GM19467 (cell line): ENCODE measurements around the gene MOB3A.
"Not testable (repeated sequence)": the region's sequence is repeated elsewhere in the genome, so short reads cannot be mapped to it uniquely, and the experiment has no call there.

Experiments used
- ATAC-seq: cut with Tn5 transposase; IDR thresholded peaks from one replicate; pipeline ENCODE4 v1.9.1; 2021; ENCODE audit warnings: mild to moderate bottlenecking, moderate library complexity; ENCODE audit not compliant: unreplicated experiment

The MOB3A gene

DNA sequence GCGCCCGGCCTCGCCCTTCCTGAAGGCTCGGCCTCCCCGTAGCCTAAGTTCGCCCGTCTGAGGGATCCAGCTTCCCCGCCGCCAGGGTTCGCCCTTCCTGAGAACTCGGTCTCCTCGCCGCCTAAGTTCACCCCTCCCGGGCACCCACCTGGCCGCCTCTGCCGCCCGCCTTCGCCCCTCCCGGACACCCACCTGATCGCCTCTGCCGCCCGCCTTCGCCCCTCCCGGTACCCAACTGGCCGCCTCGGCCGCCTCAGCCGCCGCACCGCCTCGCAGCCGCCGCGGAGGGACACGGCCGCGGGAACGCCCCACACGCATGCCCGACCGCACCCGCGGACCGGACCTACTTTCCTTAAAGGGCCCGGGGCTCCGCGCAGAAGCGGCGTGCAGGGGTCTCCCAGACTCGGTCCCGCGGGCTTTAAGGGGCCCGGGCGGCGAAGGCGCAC is at the start of gene MOB3A:
Gene MOB3A (minus strand): TSS at position 293 of the 446 bp plus-strand sequence. CDS start 17,766 bp downstream, outside the sequence.
- peak; percentile 30 for ATAC-seq

DNA sequence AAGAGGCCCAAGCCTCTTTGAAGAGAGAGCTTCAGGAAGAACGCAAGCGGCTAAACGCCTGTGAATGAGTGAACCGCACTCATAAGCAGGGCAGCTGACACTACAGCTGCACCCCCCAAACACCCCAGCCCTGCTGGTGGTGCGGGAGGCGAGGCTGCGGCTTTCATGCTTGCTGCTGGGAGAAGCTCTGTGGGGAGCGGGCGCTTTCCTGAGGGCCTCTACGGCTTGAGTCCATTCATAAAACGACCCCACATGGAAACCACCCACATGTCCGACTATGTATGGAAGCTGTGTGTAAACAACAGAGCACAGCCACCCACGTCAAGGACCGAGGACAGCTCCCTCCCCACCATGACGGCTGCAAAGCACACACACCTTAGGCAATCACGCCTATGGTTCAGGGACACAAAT is 49.7 kb upstream of the MOB3A start:
- no peak for ATAC-seq

DNA sequence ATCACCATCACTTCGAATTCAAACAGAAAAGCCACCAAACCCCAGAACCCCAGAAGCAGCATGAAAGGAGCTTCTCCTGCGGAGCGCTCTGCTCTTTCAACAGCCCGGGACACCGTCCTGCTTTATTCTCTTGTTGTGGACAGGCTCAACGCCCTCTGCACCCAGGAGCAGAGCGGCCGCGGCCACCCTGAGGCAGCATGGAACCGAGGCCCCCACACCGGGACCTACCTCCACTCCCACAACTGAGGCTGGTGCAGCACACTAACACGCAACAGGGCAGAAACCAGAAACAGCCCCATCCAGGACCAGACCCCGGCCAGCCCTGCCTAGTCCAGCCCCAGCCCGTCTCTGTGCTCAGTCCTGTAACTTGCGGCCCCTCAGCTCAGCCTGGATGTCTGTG is 48.1 kb upstream of the MOB3A start:
- no peak for ATAC-seq

DNA sequence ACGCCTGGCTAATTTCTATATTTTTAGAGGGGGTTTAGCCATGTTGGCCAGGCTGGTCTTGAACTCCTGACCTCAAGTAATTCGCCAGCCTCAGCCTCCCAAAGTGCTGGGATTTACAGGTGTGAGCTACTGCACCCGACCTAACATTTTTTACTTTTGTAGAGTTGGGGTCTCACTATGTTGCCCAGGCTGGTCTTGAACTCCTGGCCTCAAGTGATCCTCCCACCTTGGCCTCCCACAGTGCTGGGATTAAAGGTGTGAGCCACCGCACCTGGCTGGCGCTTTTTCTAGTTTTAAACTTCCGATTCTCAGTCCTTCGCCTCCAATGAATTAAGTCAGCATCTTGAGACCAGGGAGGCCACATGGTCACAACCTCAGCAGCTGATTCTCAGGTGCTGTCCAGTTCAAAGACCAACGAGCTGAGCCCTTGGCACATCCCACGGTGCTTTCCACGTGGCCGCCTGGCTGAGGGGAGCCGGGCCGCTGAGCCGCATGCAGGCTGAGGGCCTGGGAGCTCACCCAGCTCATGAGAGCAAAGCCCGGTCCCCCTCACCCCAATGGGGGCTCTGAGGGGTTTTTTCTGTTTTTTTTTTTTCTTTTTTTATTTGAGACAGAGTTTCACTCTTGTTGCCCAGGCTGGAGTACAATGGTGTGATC is 46.2 kb upstream of the MOB3A start:
- ATAC-seq, result no peak

DNA sequence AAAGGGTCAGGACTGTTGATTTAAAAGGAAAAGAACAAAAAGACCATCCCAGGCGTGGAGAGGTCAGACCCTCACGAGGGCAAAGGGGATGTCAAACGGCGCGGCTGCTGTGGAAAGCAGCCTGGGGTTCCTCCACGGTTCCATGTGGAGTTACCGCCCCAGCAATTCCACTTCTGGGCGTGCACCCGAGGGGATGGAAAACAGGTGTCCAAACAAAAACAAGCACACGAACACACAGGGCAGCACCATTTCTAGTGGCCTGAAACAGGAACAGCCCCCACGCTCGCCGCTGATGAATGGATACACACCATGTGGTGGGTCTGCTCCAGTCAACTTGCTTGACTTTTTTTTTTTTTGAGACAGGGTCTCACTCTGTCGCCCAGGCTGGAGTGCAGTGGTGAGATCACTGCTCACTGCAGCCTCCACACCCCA is 44.0 kb upstream of the MOB3A start:
- no peak for ATAC-seq

DNA sequence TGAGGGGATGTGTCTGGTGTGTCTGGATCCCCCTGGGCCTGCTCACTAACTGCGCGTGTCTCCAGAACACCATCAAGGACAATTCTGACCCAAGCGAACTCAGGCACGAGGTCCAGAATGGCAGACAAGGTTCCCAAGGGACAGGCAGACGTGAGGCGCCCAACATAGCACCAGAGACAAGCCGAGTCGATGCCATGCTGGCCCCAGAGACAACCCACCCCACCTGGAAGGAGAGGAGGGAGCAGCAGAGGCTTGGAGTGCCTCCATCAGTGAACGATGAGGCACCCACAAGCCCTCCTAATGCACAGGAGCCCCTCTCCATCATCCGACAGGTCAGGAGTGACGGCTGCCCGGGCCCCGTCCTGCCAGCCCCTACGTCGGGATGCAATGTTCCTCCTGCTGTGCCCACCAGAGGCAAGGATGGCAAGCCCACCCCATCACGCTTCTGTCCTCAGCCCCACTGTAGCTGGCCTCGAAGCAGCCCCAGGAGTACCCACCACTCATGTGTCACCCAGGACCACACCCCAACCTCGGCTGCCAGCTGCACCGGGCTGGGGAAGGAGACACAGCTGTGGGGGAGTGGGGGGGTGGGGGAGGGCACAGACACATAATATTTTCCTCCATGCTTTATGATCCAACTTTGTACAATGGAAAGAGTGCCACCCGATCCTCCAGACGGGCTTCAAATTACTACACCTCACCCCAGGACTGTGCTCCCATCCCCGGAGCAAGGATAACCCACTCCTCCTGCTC is 43.4 kb upstream of the MOB3A start:
- no peak for ATAC-seq

DNA sequence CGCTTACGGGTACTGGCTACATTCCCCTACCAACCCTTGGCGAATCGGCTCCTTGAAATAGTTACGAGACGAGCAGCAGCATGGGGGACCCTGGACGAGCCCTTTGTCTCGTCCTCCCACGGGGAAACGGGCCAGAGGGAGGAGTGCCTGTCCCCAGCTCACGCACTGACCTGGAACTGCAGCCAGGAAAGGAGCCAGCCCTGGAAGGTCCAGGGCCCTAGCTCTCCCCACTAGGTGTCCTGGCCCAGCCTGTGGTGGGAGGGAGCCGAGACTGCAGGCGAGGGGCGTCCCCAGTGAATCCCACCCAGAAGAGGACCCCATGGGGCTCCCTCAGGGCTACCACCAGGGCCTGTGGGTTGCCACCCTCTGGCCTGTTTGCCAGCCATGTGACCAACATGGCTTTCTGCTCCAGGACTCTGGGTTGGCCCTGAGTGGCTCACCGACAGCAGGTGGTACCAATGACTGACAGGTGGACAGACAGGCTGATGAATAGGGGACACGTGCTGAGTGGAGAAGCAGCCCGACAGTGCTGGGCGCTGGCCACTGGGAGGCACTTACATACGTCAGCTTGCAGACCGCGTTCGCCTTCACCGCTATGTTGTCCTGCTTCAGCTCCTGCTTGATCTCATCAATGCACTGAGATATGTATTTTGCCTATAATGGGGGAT is 42.1 kb upstream of the MOB3A start:
- ATAC-seq, result no peak

DNA sequence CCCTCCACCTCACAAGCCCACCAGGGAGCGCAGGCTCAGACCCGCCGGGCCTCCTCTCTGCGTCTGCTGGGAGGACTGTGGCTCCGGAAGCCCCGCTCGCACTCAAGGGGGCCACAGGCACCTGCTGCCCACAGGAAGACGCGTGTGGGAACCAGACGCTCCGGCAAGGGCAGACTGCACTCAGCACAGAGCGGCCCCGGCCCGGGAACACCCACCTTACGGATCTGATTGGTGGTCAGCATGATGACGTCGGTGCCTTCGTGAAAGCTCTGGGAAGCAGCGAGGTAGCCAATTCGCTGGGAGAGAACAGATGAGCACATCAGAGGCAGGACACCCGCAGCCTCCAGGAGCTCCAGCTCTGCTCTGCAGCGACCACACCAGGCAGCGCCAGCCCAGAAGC is 40.7 kb upstream of the MOB3A start:
- ATAC-seq, result no peak

DNA sequence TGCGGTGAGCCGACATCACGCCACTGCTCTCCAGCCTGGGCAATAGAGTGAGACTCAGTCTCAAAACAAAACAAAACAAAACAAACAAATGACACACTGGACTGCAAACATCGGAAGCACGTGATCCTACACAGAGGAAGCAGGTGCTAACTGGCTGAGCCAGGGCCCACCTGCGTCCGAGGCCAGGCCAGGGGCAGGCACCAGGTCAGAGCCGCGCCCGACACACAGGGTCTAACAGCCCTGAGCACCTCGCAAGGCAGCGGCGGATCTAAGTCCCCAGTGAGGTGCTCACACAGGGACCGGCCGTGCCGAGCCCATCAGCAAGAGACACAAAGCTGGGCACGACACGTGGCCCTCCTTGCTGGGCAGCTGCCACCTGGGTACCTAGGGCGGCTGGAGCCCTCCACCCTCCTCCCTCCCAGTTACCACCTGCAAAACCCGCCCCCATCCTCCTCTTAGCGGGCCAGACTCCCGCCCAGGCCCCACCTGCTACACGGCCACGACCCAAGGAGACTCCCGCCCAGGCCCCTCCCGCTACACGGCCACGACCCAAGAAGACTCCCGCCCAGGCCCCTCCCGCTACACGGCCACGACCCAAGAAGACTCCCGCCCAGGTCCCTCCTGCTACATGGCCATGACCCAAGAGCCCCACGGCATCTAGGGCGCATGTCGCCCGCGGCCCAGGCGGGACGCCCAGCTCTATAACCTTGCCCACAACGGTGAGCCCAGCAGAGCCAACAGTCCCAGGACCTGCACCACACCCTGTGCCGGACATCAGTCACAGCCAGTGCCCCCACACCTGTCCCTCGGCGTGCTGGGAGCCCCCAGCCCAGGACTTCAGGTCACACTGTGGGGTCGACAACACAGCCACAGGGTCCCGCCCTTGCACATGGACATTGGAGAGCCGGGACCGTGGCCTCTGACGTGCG is 39.6 kb upstream of the MOB3A start:
- no peak for ATAC-seq

DNA sequence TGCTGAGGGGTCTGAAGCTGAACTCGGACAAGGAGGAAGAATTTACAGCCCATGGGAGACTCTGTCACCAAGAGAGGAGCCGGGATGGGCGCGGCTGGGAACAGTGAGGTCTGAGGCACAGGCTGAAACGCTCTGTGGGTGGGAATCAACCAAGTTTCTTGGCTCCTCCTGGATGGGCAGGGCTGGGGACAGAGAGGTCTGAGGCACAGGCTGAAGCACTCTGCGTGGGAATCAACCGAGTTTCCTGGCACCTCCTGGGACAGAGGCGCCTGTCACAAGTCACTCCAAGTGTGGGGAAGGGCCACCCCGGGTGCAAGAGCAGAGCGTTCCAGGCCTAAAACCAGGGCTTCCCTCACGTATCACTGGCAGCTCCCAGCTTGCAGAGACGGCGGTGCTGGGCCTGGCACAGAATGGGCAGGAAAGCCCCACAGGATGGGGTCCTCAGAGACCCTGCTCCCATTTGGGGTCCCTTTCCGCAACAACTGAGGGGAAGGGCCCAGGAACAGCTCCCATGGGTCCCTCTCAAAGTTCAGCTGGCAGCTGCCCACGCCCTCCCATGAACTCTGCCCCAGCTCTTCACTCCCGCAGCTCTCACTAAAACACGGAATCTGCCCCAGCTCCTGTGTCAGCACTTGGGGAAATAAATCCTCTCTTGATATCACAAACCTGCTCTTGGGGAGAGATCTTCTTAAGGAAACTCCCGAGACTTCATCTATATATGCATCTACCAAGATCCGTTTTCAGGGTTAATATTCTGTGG is 36.8 kb upstream of the MOB3A start:
- no peak for ATAC-seq

DNA sequence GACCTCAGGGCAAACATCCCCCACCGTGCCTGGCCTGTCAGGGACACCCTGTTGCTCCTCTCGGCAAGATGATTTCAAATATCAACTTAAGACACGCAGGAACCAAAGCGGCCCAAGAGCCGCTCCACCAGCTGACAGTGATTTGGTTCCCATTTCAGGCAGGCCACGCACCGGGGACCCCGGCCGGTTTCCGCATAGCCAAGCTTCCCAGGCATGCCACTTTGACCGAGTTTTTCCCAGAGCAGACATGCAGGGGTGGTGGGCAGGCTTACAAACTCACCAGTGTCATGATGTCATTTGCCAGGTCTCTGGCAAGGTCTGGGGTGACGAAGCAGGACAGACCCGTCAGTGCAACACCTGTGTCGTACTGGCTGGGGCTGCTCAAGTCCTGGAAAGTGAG is 36.1 kb upstream of the MOB3A start:
- no peak for ATAC-seq

DNA sequence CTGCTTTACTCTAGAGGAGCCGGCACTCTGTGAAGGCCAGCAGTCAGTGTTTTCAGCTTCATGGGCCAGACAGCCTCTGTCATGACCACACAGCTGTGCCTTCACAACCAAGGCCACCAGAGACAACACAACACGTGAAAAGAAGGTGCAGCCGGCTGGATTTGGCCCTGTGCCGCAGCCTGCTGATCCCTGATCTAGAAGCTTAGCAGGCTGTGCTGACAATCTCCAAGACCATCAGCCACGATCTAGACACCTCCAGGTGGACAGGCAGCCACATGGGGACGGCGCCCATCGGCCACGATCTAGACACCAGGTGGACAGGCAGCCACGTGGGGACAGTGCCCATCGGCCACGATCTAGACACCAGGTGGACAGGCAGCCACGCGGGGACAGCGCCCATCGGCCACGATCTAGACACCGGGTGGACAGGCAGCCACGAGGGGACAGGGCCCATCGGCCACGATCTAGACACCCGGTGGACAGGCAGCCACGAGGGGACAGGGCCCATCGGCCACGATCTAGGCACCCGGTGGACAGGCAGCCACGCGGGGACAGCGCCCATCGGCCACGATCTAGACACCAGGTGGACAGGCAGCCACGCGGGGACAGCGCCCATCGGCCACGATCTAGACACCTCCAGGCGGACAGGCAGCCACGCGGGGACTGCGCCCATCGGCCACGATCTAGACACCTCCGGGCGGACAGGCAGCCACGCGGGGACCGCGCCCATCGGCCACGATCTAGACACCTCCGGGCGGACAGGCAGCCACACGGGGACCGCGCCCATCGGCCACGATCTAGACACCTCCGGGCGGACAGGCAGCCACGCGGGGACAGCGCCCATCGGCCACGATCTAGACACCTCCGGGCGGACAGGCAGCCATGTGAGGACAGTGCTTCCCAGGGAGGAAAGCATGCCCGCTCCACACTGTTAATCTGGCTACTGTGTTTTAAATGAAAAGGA is 35.2 kb upstream of the MOB3A start:
- ATAC-seq, result not testable (repeated sequence)

DNA sequence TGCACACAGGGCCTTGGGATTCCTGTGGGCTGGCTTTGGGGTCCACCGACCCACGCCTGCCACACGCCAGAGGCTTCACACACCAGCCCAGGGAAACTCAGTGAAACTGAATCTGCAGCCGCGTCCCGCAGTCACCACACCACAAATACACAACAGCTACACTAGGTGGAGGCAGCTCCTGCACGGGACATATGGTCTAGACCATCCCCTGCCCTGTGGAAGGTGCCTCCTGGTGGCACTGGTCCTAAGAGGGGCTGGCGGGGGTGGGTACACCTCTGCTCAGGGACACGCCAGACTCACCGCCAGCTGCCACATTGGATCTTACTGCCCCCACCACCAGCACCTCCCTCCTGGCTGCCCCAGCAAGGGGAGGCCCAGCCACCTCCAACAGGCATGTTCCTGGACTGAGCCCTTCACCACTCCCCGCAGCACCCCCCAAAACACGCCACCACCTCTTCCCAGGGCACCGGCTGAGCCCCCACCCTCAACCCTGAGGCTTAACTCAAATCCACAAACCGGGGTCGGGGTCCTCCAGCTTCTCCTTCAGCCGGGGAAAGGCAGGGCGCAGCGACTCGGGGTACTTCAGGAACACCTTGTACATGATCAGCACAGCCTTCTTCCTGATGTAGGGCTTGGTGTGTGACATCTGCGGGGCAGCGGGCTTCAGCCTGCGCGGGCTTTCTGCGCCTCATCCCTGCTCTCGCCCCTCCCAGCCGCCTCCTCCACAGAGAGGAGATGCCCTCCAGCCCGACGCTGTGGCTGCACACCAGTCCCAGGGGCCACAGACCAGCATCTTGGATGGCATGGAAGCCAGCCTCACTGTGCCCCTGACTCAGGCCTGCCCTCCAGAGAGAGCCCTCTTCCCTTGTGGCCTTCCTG is 34.0 kb upstream of the MOB3A start:
- no peak for ATAC-seq

DNA sequence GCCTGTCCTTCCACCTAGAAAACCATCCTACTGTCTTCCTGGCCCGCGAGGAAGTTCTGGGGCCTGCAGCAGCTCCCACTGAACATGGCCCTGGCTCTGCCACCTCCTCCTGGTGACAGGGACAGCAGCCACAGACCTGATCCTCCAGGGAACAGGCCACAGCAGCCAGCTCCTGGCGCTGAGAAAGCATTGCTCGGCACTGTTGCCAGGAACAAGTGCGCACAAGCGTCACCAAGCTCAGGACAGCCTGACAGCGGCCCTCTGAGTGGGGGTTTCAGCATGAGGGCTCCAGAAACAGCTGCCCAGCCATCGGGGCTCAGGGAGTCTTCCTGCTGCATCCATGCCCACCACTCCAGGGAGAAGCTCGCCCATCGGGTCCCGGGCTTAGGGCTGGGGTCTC is 33.4 kb upstream of the MOB3A start:
- ATAC-seq, result no peak

DNA sequence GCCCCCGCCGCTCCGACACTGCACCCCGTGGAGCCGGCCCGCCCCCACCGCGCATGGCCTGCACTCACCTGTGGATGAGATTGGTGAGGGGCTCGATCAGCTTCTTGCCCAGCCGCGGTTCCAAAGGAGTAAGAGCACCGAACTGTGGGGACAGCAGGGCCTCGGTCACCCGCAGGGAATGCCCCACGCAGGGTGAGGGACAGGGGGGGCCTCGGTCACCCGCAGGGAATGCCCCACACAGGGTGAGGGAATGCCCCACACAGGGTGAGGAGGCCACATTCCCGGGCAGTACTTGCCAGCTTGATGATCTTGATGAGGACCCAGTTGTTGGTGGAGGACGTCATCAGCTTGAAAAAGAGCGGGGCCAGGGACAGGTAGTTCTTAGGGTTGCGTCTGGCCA is 32.9 kb upstream of the MOB3A start:
- ATAC-seq, result no peak

DNA sequence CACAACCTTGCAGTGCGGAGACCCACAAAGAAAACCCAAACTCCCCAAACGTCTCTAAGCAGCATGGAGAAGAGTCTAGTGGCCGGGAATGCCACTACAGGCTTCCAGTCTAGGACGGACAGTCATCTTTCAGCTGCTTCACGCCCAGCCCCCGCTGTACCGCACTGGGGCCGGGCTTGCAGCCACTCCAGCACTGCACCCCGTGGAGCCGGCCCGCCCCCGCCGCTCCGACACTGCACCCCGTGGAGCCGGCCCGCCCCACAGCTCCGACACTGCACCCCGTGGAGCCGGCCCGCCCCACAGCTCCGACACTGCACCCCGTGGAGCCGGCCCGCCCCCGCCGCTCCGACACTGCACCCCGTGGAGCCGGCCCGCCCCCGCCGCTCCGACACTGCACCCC is 32.1 kb upstream of the MOB3A start:
- ATAC-seq, result not testable (repeated sequence)

DNA sequence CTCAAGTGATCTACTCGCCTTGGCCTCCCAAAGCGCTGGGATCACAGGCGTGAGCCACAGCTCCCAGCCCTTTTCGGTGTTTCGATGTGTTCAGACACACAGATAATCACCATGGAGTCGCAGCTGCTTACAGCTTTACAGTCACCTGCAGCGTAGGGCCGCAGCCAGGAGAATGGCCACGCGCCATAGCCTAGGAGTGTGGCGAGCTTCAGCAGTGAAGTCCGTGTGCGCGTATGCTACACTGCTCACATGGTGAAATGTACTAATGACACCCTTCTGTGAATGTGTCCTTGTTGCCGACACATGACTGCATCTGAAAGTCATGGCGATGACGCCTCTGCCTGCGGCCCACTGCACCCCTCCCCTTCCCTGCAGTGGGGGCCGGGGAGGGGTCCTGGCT is 31.6 kb upstream of the MOB3A start:
- no peak for ATAC-seq
